Measurements from ENCODE around the gene IL32. TPM values are rescaled to one million over a fixed set of nuclear protein-coding genes. Genes with fewer than 3 reads are reported as not detected.

IL32 gene
- total RNA-seq, 1 experiment from 2014 or later = 4.7 TPM

- TF ChIP-seq MAX (CRISPR knock-in tag; IDR thresholded peaks at IDR 0.05) (0 out of 2 replicates have a peak, but pooled peaks have one; percentile 21), CTCF (IDR thresholded peaks at IDR 0.05) (no peak), OVOL2 (CRISPR knock-in tag; IDR thresholded peaks at IDR 0.05; ENCODE audit: borderline replicate concordance) (no peak), TCF7 (CRISPR knock-in tag; IDR thresholded peaks at IDR 0.05; ENCODE audit: low read depth) (no peak), USF2 (CRISPR knock-in tag; IDR thresholded peaks at IDR 0.05) (no peak), ARID4B (CRISPR knock-in tag; IDR thresholded peaks at IDR 0.05; ENCODE audit: borderline replicate concordance) (no peak), PREB (CRISPR knock-in tag; IDR thresholded peaks at IDR 0.05; ENCODE audit: borderline replicate concordance) (no peak), ZNF671 (CRISPR knock-in tag; IDR thresholded peaks at IDR 0.05) (no peak), CDX4 (CRISPR knock-in tag; IDR thresholded peaks at IDR 0.05; ENCODE audit: borderline replicate concordance) (no peak), ATF2 (CRISPR knock-in tag; IDR thresholded peaks at IDR 0.05; ENCODE audit: borderline replicate concordance, low read depth) (no peak), ZNF425 (CRISPR knock-in tag; conservative IDR thresholded peaks at IDR 0.05) (no peak), ZNF219 (CRISPR knock-in tag; IDR thresholded peaks at IDR 0.05; ENCODE audit: borderline replicate concordance) (no peak), JAZF1 (CRISPR knock-in tag; IDR thresholded peaks at IDR 0.05) (no peak), ERG (CRISPR knock-in tag; IDR thresholded peaks at IDR 0.05) (no peak), HMGA2 (CRISPR knock-in tag; IDR thresholded peaks at IDR 0.05) (no peak), USF1 (CRISPR knock-in tag; IDR thresholded peaks at IDR 0.05) (no peak; the same call in 1 of the 2 replicates), ZSCAN18 (CRISPR knock-in tag; IDR thresholded peaks at IDR 0.05) (no peak)
- TF ChIP-seq, protein P1, sequence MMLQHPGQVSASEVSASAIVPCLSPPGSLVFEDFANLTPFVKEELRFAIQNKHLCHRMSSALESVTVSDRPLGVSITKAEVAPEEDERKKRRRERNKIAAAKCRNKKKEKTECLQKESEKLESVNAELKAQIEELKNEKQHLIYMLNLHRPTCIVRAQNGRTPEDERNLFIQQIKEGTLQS (CRISPR knock-in tag; conservative IDR thresholded peaks at IDR 0.05) = no peak
- TF ChIP-seq, protein P2, sequence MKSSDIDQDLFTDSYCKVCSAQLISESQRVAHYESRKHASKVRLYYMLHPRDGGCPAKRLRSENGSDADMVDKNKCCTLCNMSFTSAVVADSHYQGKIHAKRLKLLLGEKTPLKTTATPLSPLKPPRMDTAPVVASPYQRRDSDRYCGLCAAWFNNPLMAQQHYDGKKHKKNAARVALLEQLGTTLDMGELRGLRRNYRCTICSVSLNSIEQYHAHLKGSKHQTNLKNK (CRISPR knock-in tag; IDR thresholded peaks at IDR 0.05) = no peak
Measured at GRCh38 chr16:3099732-3100499, 34.5 kb downstream of the IL32 start (continued).

Data from WTC11 (cell line).